Measurements from ENCODE around the gene ABCG2. TPM values are rescaled to one million over a fixed set of nuclear protein-coding genes. Genes with fewer than 3 reads are reported as not detected.

The ABCG2 gene
- total and polyA plus RNA-seq, 3 donors from 2014 or later = 4.3 to 9.5 (median 9.4) TPM

DNA sequence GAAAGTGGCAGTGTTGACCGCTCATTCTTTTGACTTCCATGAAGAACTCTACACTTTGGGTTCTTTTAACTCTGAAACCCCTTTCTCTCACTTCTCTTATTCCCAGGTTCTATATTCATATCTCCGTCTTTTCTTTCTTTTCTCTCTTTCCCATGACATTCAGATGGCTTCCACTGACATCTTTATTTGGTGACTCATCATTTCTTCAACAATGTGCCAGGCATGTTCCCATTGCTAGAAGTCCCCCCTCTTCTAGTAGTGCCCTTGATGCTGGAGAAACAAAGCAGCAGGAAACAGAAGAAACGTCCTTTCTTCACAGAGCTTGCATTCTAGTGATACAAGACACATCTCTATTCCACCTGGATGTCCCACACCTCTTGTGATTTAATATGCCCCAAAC is 117.7 kb downstream of the ABCG2 start:
- TF ChIP-seq POLR2A (IDR thresholded peaks at IDR 0.05) = no peak
- TF ChIP-seq, protein P1, sequence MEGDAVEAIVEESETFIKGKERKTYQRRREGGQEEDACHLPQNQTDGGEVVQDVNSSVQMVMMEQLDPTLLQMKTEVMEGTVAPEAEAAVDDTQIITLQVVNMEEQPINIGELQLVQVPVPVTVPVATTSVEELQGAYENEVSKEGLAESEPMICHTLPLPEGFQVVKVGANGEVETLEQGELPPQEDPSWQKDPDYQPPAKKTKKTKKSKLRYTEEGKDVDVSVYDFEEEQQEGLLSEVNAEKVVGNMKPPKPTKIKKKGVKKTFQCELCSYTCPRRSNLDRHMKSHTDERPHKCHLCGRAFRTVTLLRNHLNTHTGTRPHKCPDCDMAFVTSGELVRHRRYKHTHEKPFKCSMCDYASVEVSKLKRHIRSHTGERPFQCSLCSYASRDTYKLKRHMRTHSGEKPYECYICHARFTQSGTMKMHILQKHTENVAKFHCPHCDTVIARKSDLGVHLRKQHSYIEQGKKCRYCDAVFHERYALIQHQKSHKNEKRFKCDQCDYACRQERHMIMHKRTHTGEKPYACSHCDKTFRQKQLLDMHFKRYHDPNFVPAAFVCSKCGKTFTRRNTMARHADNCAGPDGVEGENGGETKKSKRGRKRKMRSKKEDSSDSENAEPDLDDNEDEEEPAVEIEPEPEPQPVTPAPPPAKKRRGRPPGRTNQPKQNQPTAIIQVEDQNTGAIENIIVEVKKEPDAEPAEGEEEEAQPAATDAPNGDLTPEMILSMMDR (IDR thresholded peaks at IDR 0.05) = no peak
- no peaks in the 10 kb centered on the region for H3K36me3 ChIP-seq (ENCODE audit: low read depth, missing control alignments)
- intact Hi-C loops (cut with DNase I; ENCODE audit: low total_unique reads) = no loop called here

More for the DNA sequence above, 117.7 kb downstream of the ABCG2 start:
- no peak for DNase-seq
- Histone ChIP-seq H3K27me3 (no peaks in the 10 kb centered on the region), H3K27ac (no peak overlapping the region), H3K9me3 (no peaks in the 10 kb centered on the region), H3K4me1 (no peaks in the 10 kb centered on the region), H3K4me3 (no peak overlapping the region)
- 84 to 90% methylated on average over 3 of the region's 3 CpGs for WGBS, 2 donors

Small RNAs within 50 kb of the gene (small RNA-seq; reads per million reads assigned to genes)
- gene RNU6-818P (0 reads per million in 2 donors), gene RNU6ATAC31P (0 reads per million in 2 donors)

Other genes with a start within 250 kb of the ABCG2 start
- 10 to 100 TPM in 1 of 2 donors, 1 to 10 TPM in 1; 5.0 to 71.7 TPM for gene SPP1, start 182.9 kb downstream of the ABCG2 start, total RNA-seq
- 30.2 TPM for gene SPP1, start 182.9 kb downstream of the ABCG2 start, polyA plus RNA-seq (ENCODE audit: insufficient read depth, low read depth, low replicate concordance)
- 10 to 100 TPM; 24.6 to 52.8 TPM for gene PKD2, start 151.0 kb downstream of the ABCG2 start, total RNA-seq
- gene PKD2, start 151.0 kb downstream of the ABCG2 start, polyA plus RNA-seq (ENCODE audit: insufficient read depth, low read depth, low replicate concordance) = 18.7 TPM
- gene PPM1K, start 125.9 kb upstream of the ABCG2 start, total RNA-seq = 100 to 1,000 TPM in 1 of 2 donors, 10 to 100 TPM in 1; 76.5 to 104 TPM
- gene PPM1K, start 125.9 kb upstream of the ABCG2 start, polyA plus RNA-seq (ENCODE audit: insufficient read depth, low read depth, low replicate concordance) = 40.6 TPM
- gene HERC6, start 220.2 kb upstream of the ABCG2 start, total RNA-seq = 10 to 100 TPM; 16.6 to 18.8 TPM
- 8.8 TPM for gene HERC6, start 220.2 kb upstream of the ABCG2 start, polyA plus RNA-seq (ENCODE audit: insufficient read depth, low read depth, low replicate concordance)

Measured in testis (tissue), 3 donors.